PFSK-1 (cell line): Measurements from ENCODE around the gene PTGES3.

Source experiments
- FOXP2 ChIP-seq: optimal IDR thresholded peaks from 2 replicates; pipeline ENCODE3; 2011; ENCODE audit warnings: borderline replicate concordance, control low read depth, inconsistent platforms; ENCODE audit not compliant: insufficient read depth; ENCODE audit errors: extremely low read length, extremely low read depth
- POLR2AphosphoS5 ChIP-seq: IDR thresholded peaks from 2 replicates; pipeline ENCODE4 v1.6.1; 2012; ENCODE audit warnings: low read depth, mild to moderate bottlenecking, control low read depth, low read length, moderate library complexity
- REST ChIP-seq, 2 experiments: IDR thresholded peaks; 2 replicates each; pipeline versions ENCODE4 v1.6.1 to v1.8.0; 2011 to 2012; ENCODE audit warnings: low read depth in 2 of 2, low read length in 2 of 2, control low read depth in 1 of 2, inconsistent platforms in 1 of 2, mild to moderate bottlenecking in 1 of 2, moderate library complexity in 1 of 2; ENCODE audit not compliant: insufficient read depth in 1 of 2
- SIN3A ChIP-seq: IDR thresholded peaks from 2 replicates; pipeline ENCODE4 v1.6.1; 2012; ENCODE audit warnings: mild to moderate bottlenecking, low read length, moderate library complexity, borderline replicate concordance; ENCODE audit not compliant: insufficient read depth
- TAF1 ChIP-seq: IDR thresholded peaks from 2 replicates; pipeline ENCODE4 v1.6.1; 2012; ENCODE audit warnings: low read length, control low read depth, borderline replicate concordance; ENCODE audit not compliant: insufficient read depth

The PTGES3 gene

GRCh38 chr12:56709759-56710376, 21.8 kb upstream of the PTGES3 start:
- TF ChIP-seq REST (IDR thresholded peaks at IDR 0.05; ENCODE audit: insufficient read depth in 1 of 2, low read depth in 2 of 2, low read length in 2 of 2) (no peak), FOXP2 (no peak), TAF1 (no peak), SIN3A (no peak), POLR2AphosphoS5 (no peak; the same call in 1 of the 2 replicates)

DNA sequence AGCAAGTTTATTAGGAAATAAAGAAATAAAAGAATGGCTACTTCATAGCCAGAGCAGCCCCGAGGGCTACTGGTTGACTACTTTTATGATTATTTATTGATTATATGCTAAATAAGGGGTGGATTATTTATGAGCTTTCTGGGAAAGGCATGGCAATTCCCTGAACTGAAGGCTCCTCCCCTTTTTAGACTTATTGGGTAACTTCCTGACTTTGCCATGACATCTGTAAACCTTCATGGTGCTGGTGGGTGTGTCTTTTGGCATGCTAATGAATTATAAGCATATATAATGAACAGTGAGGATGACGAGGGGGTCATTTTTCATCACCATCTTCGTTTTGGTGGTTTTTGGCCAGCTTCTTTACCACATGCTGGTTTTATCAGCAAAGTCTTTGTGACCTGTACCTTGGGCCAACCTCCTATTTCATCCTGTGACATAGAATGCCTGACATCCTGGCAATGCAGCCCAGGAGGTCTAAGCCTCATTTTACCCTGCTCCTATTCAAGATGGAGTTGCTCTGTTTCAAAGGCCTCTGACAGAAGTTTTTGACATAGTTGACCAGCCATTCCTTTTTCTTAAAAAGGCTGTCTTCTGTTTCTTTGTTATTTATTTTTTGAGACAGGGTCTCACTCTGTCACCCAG, 11.1 kb upstream of the PTGES3 start:
- TF ChIP-seq TAF1 = no peak
- TF ChIP-seq FOXP2 = no peak
- no peak for TF ChIP-seq POLR2AphosphoS5
- no peak for TF ChIP-seq SIN3A
- TF ChIP-seq REST (IDR thresholded peaks at IDR 0.05; ENCODE audit: insufficient read depth in 1 of 2, low read depth in 2 of 2, low read length in 2 of 2) = no peak

DNA sequence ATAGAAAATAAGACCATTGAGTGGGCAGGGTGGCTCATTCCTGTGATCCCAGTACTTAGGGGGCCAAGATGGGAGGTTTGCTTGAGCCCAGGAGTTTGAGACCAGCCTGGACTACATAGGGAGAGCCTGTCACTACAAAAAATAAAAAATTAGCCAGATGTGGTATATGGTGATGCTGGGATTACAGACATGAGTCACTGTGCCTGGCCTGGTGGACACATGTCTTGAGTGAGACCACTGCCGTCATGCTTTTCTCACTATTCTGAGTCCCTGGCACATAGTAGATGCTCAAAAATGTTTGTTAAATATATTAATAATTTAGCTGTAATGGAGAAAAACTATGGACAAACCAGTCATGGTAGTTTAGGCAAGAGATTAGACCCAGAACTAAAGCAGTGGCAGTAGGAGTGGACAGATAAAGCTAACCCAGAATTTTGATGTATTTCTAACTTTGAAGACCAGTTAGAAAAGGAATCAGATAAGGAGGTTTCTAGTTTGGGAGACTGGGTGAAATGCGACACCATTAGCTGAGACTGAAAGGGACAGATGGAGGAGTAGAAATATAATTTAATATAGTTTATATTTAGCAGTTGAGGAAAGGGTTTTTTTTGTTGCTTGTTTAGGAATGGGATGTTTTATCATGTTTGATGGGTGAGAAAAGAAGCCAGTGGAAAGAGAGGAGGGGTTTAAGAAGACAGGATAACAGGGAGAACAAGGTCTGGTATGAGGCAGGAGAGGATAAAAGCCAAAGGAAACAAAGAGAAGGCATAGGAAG, 7.4 kb upstream of the PTGES3 start:
- TF ChIP-seq REST (IDR thresholded peaks at IDR 0.05; ENCODE audit: insufficient read depth in 1 of 2, low read depth in 2 of 2, low read length in 2 of 2) (no peak), SIN3A (no peak), TAF1 (no peak), FOXP2 (no peak), POLR2AphosphoS5 (no peak)

- TF ChIP-seq TAF1 = no peak
- no peak for TF ChIP-seq SIN3A
- TF ChIP-seq FOXP2 = no peak
Measured at GRCh38 chr12:56694161-56694560, 6.1 kb upstream of the PTGES3 start.

- no peak for TF ChIP-seq TAF1
- TF ChIP-seq POLR2AphosphoS5 = no peak
- TF ChIP-seq SIN3A = no peak
- no peak for TF ChIP-seq FOXP2
- no peak for TF ChIP-seq REST (IDR thresholded peaks at IDR 0.05; ENCODE audit: insufficient read depth in 1 of 2, low read depth in 2 of 2, low read length in 2 of 2)
Measured at GRCh38 chr12:56688846-56689109, 694 bp upstream of the PTGES3 start.
